Thyroid gland (tissue), 4 donors: ENCODE data around the gene SH3RF1. TPM values are rescaled to one million over a fixed set of nuclear protein-coding genes. Genes with fewer than 3 reads are reported as not detected.

Experiments
- DNase-seq, 2 donors: peaks; one replicate each; pipeline ENCODE4 v3.0.0-alpha.2; 2019
- H3K27ac ChIP-seq, 3 donors: fragments of 200-600 bp; sonication (generic); 1 replicate in 2 of 3; 2 replicates in 1 of 3; pipeline ENCODE4 v1.5.1; 2016 to 2019; ENCODE audit warnings: mild to moderate bottlenecking in 1 of 3, moderate library complexity in 1 of 3
- H3K27me3 ChIP-seq: fragments of 200-600 bp; sonication (generic); one replicate; pipeline ENCODE4 v1.5.1; 2019
- H3K36me3 ChIP-seq, 2 donors: fragments of 200-600 bp; sonication (generic); one replicate each; pipeline ENCODE4 v1.5.1; 2016 to 2019
- H3K4me1 ChIP-seq, 2 donors: fragments of 200-600 bp; sonication (generic); one replicate each; pipeline ENCODE4 v1.5.1; 2017 to 2019
- H3K4me3 ChIP-seq, 3 donors: fragments of 200-600 bp; sonication (generic); replicated peaks in 1 of 3; 1 replicate in 2 of 3; 2 replicates in 1 of 3; pipeline ENCODE4 v1.5.1; 2016; ENCODE audit warnings: mild to moderate bottlenecking in 1 of 3
- H3K9me3 ChIP-seq: fragments of 200-600 bp; sonication (generic); one replicate; pipeline ENCODE4 v1.5.1; 2017
- POLR2A ChIP-seq, 2 donors: fragments of 450-650 bp; IDR thresholded peaks; one replicate each; pipeline ENCODE4 v1.6.1; 2017; ENCODE audit warnings: antibody characterized with exemption in 2 of 2, mild to moderate bottlenecking in 2 of 2, moderate library complexity in 1 of 2
- WGBS, 2 donors: methylation state at CpG; one replicate each; pipeline ENCODE4 v1.1.5; 2017; 5-methylcytosine and 5-hydroxymethylcytosine counted together
- intact Hi-C: fragments of 100-400 bp; cut with DNase I; formaldehyde crosslinking; loops from one replicate; pipeline ENCODE4 v1.15.1; 2023
- total RNA-seq, 4 donors: library from RNA; depleted of rRNA; stranded (reverse); fragments of >200 nt; gene quantifications; one replicate each; pipeline ENCODE4 v1.2.3, GENCODE V29; 2016
- TF ChIP-seq, protein P1 (sequence below), 6 experiments: fragments of 200-600 bp in 3 of 6; fragments of 450-650 bp in 3 of 6; sonication (generic) in 3 of 6; IDR thresholded peaks; one replicate each; pipeline ENCODE4 v1.5.1; 2016 to 2019; ENCODE audit warnings: antibody characterized with exemption in 6 of 6, mild to moderate bottlenecking in 2 of 6, inconsistent platforms in 1 of 6, moderate library complexity in 1 of 6

The SH3RF1 gene
- total RNA-seq, 4 donors from 2014 or later: 29.0 to 41.7 (median 32.5) TPM

DNA sequence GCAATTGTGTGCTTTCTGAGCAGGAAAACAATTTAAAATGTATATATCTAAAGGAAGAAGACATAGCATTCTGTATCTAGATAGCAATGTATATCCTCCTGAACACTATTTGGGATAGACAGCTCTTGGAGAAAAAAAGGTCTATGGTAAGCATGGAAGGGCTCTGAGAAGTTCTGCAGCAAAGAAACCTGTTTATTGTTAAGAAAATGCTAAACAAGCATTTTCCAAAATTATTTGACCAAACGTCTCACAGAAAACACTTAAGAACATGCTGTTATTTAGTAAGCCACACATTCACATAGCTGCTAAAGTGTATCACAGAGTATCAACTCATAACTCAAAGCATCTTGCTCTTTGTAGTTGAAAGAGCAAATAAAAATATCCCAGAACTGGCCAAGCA lies 67.9 kb downstream of the SH3RF1 start:
- TF ChIP-seq, protein P1, sequence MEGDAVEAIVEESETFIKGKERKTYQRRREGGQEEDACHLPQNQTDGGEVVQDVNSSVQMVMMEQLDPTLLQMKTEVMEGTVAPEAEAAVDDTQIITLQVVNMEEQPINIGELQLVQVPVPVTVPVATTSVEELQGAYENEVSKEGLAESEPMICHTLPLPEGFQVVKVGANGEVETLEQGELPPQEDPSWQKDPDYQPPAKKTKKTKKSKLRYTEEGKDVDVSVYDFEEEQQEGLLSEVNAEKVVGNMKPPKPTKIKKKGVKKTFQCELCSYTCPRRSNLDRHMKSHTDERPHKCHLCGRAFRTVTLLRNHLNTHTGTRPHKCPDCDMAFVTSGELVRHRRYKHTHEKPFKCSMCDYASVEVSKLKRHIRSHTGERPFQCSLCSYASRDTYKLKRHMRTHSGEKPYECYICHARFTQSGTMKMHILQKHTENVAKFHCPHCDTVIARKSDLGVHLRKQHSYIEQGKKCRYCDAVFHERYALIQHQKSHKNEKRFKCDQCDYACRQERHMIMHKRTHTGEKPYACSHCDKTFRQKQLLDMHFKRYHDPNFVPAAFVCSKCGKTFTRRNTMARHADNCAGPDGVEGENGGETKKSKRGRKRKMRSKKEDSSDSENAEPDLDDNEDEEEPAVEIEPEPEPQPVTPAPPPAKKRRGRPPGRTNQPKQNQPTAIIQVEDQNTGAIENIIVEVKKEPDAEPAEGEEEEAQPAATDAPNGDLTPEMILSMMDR (IDR thresholded peaks at IDR 0.05): no peak

GRCh38 chr4:169202145-169202699 lies 68.5 kb downstream of the SH3RF1 start:
- intact Hi-C loops: no loop called here
- Histone ChIP-seq H3K36me3 (no peaks in the 10 kb centered on the region), H3K4me3 (no peak overlapping the region), H3K9me3 (no peaks in the 10 kb centered on the region), H3K27ac (peak overlapping the region; percentile 27 to 73 (median 60)), H3K27me3 (no peaks in the 10 kb centered on the region), H3K4me1 (peaks cover 30 to 57% of the 10 kb centered on the region in 2 donors)
- TF ChIP-seq, protein P1 (IDR thresholded peaks at IDR 0.05): no peak
- TF ChIP-seq POLR2A (IDR thresholded peaks at IDR 0.05): no peak
- WGBS, 2 donors: 51 to 72% methylated on average over 3 of the region's 3 CpGs
- no peak for DNase-seq

More for the DNA sequence above, 67.9 kb downstream of the SH3RF1 start:
- Histone ChIP-seq H3K4me3 (no peak overlapping the region), H3K4me1 (peaks cover 28 to 62% of the 10 kb centered on the region in 2 donors), H3K27me3 (no peaks in the 10 kb centered on the region), H3K9me3 (no peaks in the 10 kb centered on the region), H3K36me3 (no peaks in the 10 kb centered on the region), H3K27ac (peak overlapping the region in 2 of 3 donors; percentile 60 to 73)
- intact Hi-C loops: no loop called here
- DNase-seq: no peak
- WGBS, 2 donors: 36 to 44% methylated on average over 1 of the region's 1 CpG

DNA sequence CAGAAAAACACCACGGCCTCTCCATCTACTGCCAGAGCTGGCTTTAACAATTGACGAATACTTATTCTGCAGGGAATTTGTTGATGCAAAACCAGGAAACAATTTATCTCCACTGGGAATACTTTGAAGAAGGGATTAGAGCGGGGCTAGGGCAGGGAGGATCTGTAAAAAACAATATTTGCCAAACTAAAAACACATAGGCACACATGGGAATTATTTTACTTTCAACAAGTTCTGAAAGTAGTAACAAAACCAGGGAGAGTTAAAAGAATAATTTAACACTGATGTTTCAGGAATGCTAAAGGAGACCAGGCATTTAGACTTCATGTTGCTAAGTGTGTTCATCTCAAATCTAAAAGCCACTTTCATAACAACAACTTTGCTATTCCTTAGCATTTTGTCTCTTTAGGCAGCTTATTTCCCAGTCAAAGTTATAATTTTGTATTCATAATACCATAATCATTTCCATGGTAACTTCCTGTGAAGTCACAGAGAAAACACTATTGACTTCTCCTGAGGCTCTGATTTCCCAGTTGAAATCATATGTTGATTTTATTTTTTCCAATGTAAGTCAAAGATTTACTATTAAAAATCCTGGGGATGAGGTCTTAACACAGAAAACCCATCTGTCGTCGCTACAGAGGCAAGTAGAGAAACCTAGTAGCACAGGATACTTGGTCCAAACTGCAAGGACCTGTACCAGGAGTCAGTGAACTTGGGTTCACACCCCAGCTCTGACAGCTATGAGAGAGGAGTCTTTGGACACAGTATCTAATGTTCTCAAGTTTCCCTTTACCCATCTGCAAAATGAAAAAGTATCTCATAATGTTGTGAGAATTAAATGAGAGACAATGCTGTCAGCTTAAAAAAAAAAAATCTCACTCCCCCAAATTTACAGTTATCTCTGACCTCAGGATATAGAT lies 69.3 kb downstream of the SH3RF1 start:
- intact Hi-C loops: no loop called here
- no peak for DNase-seq
- H3K36me3 ChIP-seq: no peaks in the 10 kb centered on the region
- TF ChIP-seq, protein P1 (IDR thresholded peaks at IDR 0.05): no peak
- no peak for TF ChIP-seq POLR2A (IDR thresholded peaks at IDR 0.05)
- H3K9me3 ChIP-seq: no peaks in the 10 kb centered on the region
- no peaks in the 10 kb centered on the region for H3K27me3 ChIP-seq
- peak overlapping the region; percentile 27 to 73 (median 60) for H3K27ac ChIP-seq
- peaks cover 30 to 57% of the 10 kb centered on the region in 2 donors for H3K4me1 ChIP-seq
- WGBS, 2 donors: 63 to 66% methylated on average over 5 of the region's 5 CpGs
- H3K4me3 ChIP-seq: no peak overlapping the region

GRCh38 chr4:169200361-169201030 lies 70.3 kb downstream of the SH3RF1 start:
- TF ChIP-seq POLR2A (IDR thresholded peaks at IDR 0.05): no peak
- TF ChIP-seq, protein P1 (IDR thresholded peaks at IDR 0.05): no peak
- intact Hi-C loops: no loop called here
- DNase-seq: no peak
- no peaks in the 10 kb centered on the region for H3K27me3 ChIP-seq
- H3K4me1 ChIP-seq: peaks cover 30 to 49% of the 10 kb centered on the region in 2 donors
- H3K36me3 ChIP-seq: no peaks in the 10 kb centered on the region
- 87 to 91% methylated on average over 4 of the region's 4 CpGs for WGBS, 2 donors
- no peaks in the 10 kb centered on the region for H3K9me3 ChIP-seq
- peak overlapping the region in 2 of 3 donors; percentile 60 to 73 for H3K27ac ChIP-seq
- H3K4me3 ChIP-seq: no peak overlapping the region
